Sciatic nerve (tissue), 2 donors: Measurements from ENCODE around the gene FAM177A1. TPM values are rescaled to one million over a fixed set of nuclear protein-coding genes. Genes with fewer than 3 reads are reported as not detected.
"Not testable (repeated sequence)": the region's sequence is repeated elsewhere in the genome, so short reads cannot be mapped to it uniquely, and the experiment has no call there.

Source experiments
- ATAC-seq: fragments of 200-7000 bp; cut with Tn5 transposase; one replicate; pipeline ENCODE4 v1.9.1; 2020; ENCODE audit warnings: mild to moderate bottlenecking, moderate library complexity
- DNase-seq: peaks from one replicate; pipeline ENCODE4 v3.0.0-alpha.2; 2020; ENCODE audit warnings: low spot score
- intact Hi-C: fragments of 100-400 bp; cut with DNase I; formaldehyde crosslinking; loops from one replicate; pipeline ENCODE4 v1.14.2; 2022
- total RNA-seq: library from RNA; stranded (reverse); fragmentation: NEBNext Ultra II Directional; extraction: Animal tissue kit (Norgen Biotek cat#: 25700); gene quantifications from one replicate; pipeline ENCODE4 v1.2.1, GENCODE V29; 2021
- donor health status: DM: no; HTN: no; CAD: no.
- donor health status: DM: no; HTN: no; CAD: no.

The FAM177A1 gene
- total RNA-seq, 1 donor from 2014 or later = 75.6 TPM

DNA sequence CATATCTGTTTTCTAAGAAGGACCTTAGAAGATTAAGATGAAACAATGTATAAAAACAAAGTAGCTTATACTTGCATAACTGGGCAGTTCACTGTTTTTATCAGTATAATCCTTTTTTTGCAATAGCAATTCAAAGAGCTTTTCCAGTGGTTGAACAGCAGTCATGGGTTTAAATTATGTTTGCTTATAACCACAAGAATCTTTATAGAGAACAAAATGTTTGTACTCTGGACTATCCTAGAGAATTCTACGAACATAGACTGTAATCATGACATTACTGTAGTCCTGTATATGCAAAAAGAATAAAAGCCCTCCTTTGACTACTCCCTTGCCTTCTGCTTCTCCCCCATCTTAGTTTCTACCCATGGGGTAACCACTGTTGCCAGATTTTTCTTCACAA is 5.7 kb downstream of the FAM177A1 start:
- no peak for ATAC-seq
- no peak for DNase-seq
- intact Hi-C loops = loop anchor here (10.0 kb wide), 1 partner anchor 63 kb away; no protein-coding TSS in a partner anchor

DNA sequence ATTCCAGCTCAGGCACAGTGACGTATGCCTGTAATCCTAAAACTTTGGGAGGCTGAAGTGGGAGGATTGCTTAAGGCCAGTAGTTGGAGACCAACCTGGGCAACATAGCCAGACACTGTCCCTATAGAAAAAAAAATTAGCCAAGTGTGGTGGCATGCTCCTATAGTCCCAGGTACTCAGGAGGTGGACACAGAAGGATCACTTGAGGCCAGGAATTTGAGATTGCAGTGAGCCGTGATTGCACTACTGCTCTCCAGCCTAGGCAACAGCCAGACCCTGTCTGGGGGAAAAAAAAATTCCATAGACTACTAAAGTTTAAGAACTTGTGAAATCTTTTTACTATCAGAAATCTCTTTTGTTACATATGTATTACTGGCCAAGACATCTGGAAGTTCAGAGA is 6.6 kb downstream of the FAM177A1 start:
- DNase-seq (no peak), ATAC-seq (no peak)
- intact Hi-C loops = loop anchor here (10.0 kb wide), 1 partner anchor 62 kb away; no protein-coding TSS in a partner anchor

GRCh38 chr14:35061113-35061791 is 15.2 kb downstream of the FAM177A1 start:
- ATAC-seq, intact Hi-C loops, DNase-seq: not testable (repeated sequence)

DNA sequence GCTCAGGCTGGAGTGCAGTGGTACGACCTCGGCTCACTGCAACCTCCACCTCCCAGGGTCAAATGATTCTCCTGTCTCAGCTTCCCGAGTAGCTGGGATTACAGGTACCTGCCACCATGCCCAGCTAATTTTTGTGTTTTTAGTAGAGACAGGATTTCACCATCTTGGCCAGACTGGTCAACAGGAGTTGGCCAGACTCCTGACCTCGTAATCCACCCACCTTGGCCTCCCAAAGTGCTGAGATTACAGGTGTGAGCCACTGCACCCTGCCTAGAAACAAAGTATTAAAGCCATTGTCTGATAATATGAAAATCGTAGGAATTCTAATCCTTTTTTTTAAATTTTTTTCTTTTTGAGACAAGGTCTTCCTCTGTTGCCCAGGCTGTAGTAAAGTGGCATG is 19.7 kb downstream of the FAM177A1 start:
- DNase-seq, ATAC-seq, intact Hi-C loops: not testable (repeated sequence)

GRCh38 chr14:35068238-35069012 is 22.4 kb downstream of the FAM177A1 start:
- ATAC-seq (no peak), DNase-seq (no peak)
- intact Hi-C loops = no loop called here

GRCh38 chr14:35072226-35072625 is 26.2 kb downstream of the FAM177A1 start:
- DNase-seq (no peak), ATAC-seq (no peak)
- intact Hi-C loops = no loop called here

DNA sequence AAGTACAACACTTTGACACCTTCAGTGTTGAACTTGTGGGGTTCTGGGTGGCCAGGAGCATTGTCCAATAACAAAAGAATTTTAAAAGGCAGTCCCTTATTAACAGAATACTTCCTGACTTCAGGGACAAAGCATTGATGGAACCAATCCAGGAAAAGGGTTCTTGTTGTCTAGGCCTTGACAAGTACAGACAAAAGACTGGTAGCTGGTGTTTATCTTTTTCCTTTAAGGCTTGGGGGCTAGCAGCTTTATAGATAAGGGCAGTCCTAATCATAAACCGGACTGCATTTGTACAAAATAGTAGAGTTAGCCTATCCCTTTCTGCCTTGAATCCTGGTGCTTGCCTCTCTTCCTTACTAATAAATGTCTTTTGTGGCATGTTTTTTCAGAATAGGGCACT is 27.4 kb downstream of the FAM177A1 start:
- DNase-seq = no peak
- intact Hi-C loops = no loop called here
- ATAC-seq = no peak

GRCh38 chr14:35078082-35078481 is 32.0 kb downstream of the FAM177A1 start:
- intact Hi-C loops = no loop called here
- DNase-seq = no peak

DNA sequence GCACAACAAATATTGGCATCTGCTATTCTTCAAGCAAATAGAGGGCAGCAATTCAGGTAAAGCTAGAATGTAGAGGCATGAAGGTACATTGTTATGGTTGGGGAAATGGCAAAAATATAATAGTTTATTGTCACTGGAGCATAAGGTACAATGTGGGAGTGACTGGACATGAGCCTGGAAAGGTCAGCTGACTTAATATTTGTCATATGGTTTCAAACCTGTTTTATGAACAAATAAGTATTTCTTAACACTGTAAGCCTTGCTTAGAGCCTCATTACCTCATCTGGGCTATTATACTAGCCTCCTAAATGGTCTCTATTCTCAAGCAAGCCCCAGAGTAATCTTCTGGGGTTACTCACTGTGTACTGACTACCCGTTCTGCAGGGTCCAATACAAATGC is 33.7 kb downstream of the FAM177A1 start:
- intact Hi-C loops = no loop called here
- ATAC-seq = no peak
- no peak for DNase-seq

More at GRCh38 chr14:35078082-35078481, 32.0 kb downstream of the FAM177A1 start:
- no peak for ATAC-seq

GRCh38 chr14:35083530-35084150 is 37.6 kb downstream of the FAM177A1 start:
- intact Hi-C loops = no loop called here
- no peak for ATAC-seq
- no peak for DNase-seq

DNA sequence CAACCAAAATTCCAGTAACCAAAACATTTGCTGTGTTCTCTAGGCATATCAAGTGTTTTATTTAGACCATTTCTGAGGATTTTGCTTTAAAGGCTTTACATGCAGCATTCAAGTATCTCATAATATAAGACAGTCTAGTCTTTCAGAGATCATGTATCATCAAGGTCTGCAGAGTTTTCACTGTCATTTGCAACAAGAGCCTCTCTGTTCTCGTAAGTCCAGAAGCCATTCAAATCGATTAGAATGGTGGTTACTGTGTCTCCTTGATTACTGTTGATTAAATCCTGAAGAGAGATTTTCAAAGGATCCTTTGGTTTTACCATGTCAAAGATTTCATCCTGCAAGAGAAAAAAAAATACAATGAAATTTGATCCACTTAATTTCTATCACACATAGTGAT is 39.4 kb downstream of the FAM177A1 start:
- ATAC-seq (no peak), DNase-seq (no peak)
- intact Hi-C loops = no loop called here

DNA sequence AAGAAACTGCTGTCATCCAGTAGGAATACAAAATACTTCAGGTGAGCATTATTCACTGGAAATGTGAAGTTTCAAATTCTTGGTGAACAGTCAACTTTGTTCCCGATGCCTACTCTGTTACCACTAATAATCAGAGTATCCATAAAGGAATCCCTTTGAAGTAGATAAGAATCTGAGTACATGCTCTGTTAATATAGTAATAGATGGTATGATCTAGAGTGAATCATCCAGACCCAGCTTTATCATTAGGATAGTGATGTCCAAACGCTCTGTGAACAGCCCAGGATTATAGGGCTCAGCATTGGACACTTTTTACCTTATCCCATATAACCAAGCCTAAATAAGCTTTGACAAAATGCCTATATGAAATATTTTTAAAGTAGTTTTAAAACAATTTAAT is 42.4 kb downstream of the FAM177A1 start:
- DNase-seq = no peak
- ATAC-seq = no peak
- intact Hi-C loops = no loop called here

DNA sequence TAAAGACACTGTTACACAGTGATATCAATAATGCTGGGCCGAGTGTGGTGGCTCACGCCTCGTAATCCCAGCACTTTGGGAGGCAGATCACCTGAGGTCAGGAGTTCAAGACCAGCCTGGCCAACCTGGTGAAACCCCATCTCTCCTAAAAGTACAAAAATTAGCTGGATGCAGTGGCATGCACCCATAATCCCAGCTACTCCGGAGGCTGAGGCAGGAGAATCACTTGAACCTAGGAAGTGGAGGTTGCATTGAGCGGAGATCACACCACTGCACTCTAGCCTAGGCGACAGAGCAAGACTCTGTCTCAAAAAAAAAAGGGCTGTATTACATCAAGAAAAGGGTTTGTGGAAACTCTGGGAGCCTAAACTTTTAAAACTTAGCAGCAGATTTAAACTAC is 48.6 kb downstream of the FAM177A1 start:
- ATAC-seq, intact Hi-C loops, DNase-seq: not testable (repeated sequence)

- ATAC-seq (no peak), DNase-seq (no peak)
- intact Hi-C loops = no loop called here
These were observed 61.8 kb downstream of the FAM177A1 start for GRCh38 chr14:35107866-35108265.

DNA sequence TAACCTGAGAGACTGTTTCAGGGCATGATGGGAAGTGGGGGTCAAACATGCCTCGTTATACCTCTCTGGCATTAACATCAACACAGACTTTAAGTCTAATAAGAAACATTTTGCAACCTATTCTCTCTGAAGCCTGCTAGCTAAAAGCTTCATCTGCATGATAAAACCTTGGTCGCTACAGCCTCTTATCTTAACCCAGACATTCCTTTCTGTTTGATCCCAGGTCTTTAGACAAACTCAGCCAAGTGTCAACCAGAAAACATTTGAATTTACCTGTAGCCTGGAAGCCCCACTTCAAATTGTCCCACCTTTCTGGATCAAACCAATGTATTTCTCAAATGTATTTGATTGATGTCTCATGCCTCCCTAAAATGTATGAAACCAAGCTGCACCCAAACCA is 66.6 kb downstream of the FAM177A1 start:
- DNase-seq (no peak), ATAC-seq (no peak)
- intact Hi-C loops = loop anchor here (10.0 kb wide), 1 partner anchor 58 kb away; no protein-coding TSS in a partner anchor

DNA sequence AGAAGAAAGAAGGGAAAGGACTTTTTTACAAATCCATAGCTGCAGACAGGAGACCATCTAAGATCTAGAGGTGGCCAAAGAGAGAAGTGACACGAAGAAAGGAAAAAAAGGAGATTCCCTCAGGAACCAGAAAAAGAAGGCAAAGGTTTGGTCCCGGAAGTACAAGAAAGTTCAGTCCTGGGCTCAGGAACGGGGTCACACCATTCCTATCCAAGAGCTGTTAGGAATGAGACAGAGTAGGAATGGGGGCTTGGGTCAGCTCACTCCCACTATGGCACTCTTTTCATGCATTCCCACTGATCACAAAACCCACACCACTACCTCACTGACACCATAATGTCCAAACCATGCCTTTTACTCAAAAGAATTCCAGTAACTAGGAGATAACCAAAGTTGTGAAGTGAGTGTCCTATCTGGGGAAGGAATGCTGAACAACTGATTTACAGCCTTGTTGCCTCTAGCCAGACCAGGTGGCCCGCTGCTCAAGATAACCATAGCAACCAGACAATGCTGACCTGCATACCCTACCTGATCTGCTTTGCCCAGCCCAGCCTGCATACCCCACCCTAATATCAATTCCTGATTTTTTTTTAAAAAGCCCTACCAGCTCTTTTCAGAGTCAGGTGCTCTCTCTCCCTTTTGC is 67.4 kb downstream of the FAM177A1 start:
- ATAC-seq (no peak), DNase-seq (no peak)
- intact Hi-C loops = loop anchor here (10.0 kb wide), 1 partner anchor 59 kb away; no protein-coding TSS in a partner anchor

- ATAC-seq = no peak
- DNase-seq = no peak
- intact Hi-C loops = loop anchor here (10.0 kb wide), 1 partner anchor 59 kb away; no protein-coding TSS in a partner anchor
These were observed 68.0 kb downstream of the FAM177A1 start for GRCh38 chr14:35114036-35114435.

- ATAC-seq = no peak
- intact Hi-C loops = loop anchor here (10.0 kb wide), 1 partner anchor 61 kb away; no protein-coding TSS in a partner anchor
- DNase-seq = no peak
These were observed 70.2 kb downstream of the FAM177A1 start for GRCh38 chr14:35116242-35116641.

DNA sequence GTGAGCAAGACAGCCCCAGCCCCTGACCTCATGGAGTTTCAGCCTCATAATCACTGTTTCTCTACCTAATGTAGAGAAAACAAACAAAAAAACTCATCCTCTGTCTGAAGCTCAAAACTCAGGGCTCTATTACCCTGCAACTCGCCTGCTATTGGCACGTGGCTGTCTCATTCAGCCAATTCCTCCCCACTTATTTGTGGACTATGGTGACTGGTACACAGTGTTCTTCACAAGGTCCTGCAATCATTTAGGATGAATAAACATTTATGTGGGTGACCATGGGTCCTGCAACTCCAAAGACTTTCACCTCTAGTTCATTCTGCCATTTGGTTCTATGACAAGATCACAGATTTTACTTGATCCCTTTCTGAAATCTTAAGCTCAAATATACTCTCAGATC is 71.0 kb downstream of the FAM177A1 start:
- intact Hi-C loops = loop anchor here (10.0 kb wide), 1 partner anchor 62 kb away; no protein-coding TSS in a partner anchor
- DNase-seq = no peak
- ATAC-seq = no peak
